Activated naive CD8-positive, alpha-beta T cell treated with anti-CD3 and anti-CD28 coated beads for 36 hours (primary cell): ENCODE measurements around the gene PRICKLE2. TPM values are rescaled to one million over a fixed set of nuclear protein-coding genes. Genes with fewer than 3 reads are reported as not detected.

Source experiments
- DNase-seq: peaks from one replicate; pipeline ENCODE4 v3.0.0; 2021
- H3K27ac Mint-ChIP-seq: one replicate; pipeline ENCODE4 v1.8.0; 2022; ENCODE audit warnings: mild to moderate bottlenecking, moderate library complexity, mixed read lengths
- H3K27me3 Mint-ChIP-seq: one replicate; pipeline ENCODE4 v1.8.0; 2022; ENCODE audit warnings: mild to moderate bottlenecking, mixed read lengths
- H3K36me3 Mint-ChIP-seq: one replicate; pipeline ENCODE4 v1.8.0; 2021; ENCODE audit warnings: mild to moderate bottlenecking, mixed read lengths
- H3K4me1 Mint-ChIP-seq: one replicate; pipeline ENCODE4 v1.8.0; 2021; ENCODE audit warnings: mixed read lengths
- H3K4me3 Mint-ChIP-seq: one replicate; pipeline ENCODE4 v1.8.0; 2022; ENCODE audit warnings: mild to moderate bottlenecking, moderate library complexity, mixed read lengths
- H3K9me3 Mint-ChIP-seq: one replicate; pipeline ENCODE4 v1.8.0; 2022; ENCODE audit warnings: mixed read lengths
- total RNA-seq, 2 experiments: library from RNA; stranded (reverse); gene quantifications; one replicate each; pipeline ENCODE4 v1.2.3, GENCODE V29; 2021

Gene PRICKLE2
- total RNA-seq, 2 experiments from 2014 or later = not detected

- no peaks in the 10 kb centered on the region for H3K9me3 Mint-ChIP-seq
- no peaks in the 10 kb centered on the region for H3K4me1 Mint-ChIP-seq
- no peak for DNase-seq
- no peak overlapping the region for H3K27ac Mint-ChIP-seq
- no peak overlapping the region for H3K4me3 Mint-ChIP-seq
- H3K27me3 Mint-ChIP-seq = peaks cover 35% of the 10 kb centered on the region
- H3K36me3 Mint-ChIP-seq = no peaks in the 10 kb centered on the region
These were observed 157.5 kb downstream of the PRICKLE2 start for GRCh38 chr3:64067506-64068346.

DNA sequence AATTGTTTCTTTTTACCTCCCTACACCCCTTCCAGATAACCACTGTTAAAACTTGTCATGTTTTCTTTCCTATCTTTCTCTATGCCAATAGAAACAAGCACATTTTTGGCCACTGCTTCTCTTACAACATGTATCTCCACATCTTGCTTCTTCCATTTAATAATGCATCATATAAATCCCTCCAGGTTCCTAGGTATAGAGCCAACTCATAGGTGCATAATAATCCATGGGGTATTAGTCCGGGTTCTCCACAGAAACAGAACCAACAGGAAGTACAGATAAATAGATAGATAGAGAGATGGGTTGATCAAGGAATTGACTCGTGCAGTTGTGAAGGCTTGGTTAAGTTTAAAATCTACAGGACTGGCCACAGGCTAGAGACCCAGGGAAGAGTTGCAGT is 160.5 kb downstream of the PRICKLE2 start:
- Mint-ChIP-seq H3K36me3 (no peaks in the 10 kb centered on the region), H3K9me3 (no peaks in the 10 kb centered on the region), H3K27me3 (peaks cover 18% of the 10 kb centered on the region), H3K4me1 (no peaks in the 10 kb centered on the region), H3K27ac (no peak overlapping the region), H3K4me3 (no peak overlapping the region)
- no peak for DNase-seq

- Mint-ChIP-seq H3K36me3 (no peaks in the 10 kb centered on the region), H3K27me3 (peaks cover 20% of the 10 kb centered on the region), H3K4me1 (no peaks in the 10 kb centered on the region), H3K9me3 (no peaks in the 10 kb centered on the region), H3K4me3 (no peak overlapping the region), H3K27ac (no peak overlapping the region)
- DNase-seq = no peak
These were observed 161.3 kb downstream of the PRICKLE2 start for GRCh38 chr3:64063983-64064438.

DNA sequence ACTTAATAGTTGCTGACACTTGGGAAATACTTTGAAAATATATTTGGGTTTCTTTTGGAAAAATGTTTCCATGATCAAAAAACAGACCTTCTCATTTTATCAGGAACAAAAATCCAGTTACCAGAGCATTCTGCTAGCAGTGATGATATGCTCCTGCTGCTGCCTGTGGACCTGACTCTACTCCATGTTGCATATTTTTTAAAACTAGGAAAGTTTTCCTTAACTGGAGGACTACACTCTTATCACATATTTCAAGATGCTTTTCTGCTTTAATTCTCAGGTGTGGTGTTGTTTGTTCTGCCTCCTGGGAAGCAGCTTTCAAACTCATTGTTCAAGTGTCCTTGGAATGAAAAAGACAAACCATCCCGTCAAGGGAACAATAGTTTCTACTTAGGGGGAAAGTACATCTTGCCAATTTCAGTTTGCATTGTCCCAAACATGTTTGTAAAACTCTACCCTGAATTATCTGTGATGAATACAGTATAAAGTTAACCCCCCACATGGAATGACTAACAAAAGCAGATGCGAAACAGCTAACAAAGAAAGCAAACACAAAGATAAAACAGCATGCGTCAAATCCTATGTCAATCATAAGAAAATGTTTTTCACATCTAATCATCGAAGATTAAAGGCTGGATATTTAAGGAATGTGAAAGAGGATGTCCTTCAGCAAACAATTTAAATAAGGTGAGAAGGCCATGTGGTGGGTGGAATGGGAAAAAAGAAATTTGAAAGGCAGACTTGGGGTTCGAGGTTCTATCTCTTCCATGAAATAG is 161.9 kb downstream of the PRICKLE2 start:
- Mint-ChIP-seq H3K9me3 (no peaks in the 10 kb centered on the region), H3K36me3 (no peaks in the 10 kb centered on the region), H3K27me3 (peaks cover 20% of the 10 kb centered on the region), H3K4me1 (no peaks in the 10 kb centered on the region), H3K4me3 (no peak overlapping the region), H3K27ac (no peak overlapping the region)
- DNase-seq = no peak

DNA sequence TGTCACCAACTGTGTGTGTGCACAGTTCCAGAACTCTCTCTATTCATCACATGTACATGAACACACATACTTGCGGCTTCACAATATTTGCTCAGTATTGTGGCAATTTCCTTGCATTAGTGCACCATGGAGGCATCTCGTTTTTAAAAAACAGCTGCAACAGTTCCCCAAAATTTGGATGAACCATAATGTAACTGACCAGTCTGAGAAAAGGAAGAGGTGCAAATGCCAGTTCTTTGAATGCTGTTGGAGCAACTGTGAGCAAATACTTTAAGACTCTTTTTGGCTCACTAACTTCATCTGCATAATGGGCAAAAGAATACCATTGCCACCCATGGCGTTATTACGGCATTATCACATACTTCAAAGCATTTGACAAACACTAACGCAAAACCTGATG is 163.6 kb downstream of the PRICKLE2 start:
- H3K9me3 Mint-ChIP-seq = no peaks in the 10 kb centered on the region
- no peak overlapping the region for H3K27ac Mint-ChIP-seq
- DNase-seq = no peak
- H3K4me3 Mint-ChIP-seq = no peak overlapping the region
- no peaks in the 10 kb centered on the region for H3K36me3 Mint-ChIP-seq
- peaks cover 29% of the 10 kb centered on the region for H3K27me3 Mint-ChIP-seq
- H3K4me1 Mint-ChIP-seq = no peaks in the 10 kb centered on the region

DNA sequence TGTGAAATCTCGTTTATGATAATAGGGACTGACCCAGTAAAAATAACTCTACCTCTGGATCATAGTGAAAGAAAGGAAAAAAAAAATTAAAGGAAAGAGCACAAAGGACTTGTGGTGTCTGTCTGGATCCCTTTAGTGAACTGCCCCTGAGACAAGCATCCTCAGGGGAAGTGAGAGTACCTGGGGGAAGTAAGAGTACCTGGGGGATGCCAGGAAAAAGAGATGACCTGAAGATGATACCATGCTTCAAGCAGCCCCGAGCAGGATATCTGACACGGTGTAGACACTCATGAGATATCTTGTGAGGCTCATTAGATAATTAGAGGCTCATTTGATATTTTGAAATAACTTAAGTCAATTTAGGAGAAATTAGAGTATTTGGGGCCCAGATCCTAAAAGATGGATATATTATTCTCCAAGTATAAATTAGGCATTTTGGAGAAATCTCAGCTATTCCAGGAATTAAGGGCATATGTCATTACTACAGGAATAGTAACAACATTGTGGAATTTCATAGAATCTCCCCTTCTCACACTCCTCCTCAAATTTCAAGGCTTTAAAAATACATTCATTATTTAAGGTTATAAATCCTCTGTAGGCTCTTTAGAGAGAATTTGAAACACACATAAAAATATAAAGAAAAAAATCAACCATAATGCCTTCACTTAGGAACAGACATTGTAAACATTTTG is 165.6 kb downstream of the PRICKLE2 start:
- Mint-ChIP-seq H3K4me3 (no peak overlapping the region), H3K9me3 (no peaks in the 10 kb centered on the region), H3K4me1 (no peaks in the 10 kb centered on the region), H3K36me3 (no peaks in the 10 kb centered on the region), H3K27me3 (peaks cover 36% of the 10 kb centered on the region), H3K27ac (no peak overlapping the region)
- no peak for DNase-seq

- DNase-seq = no peak
- no peaks in the 10 kb centered on the region for H3K4me1 Mint-ChIP-seq
- H3K4me3 Mint-ChIP-seq = no peak overlapping the region
- H3K9me3 Mint-ChIP-seq = no peaks in the 10 kb centered on the region
- H3K27ac Mint-ChIP-seq = no peak overlapping the region
- H3K36me3 Mint-ChIP-seq = no peaks in the 10 kb centered on the region
- H3K27me3 Mint-ChIP-seq = peaks cover 36% of the 10 kb centered on the region
These were observed 166.7 kb downstream of the PRICKLE2 start for GRCh38 chr3:64058566-64058965.

GRCh38 chr3:64057231-64057630 is 168.0 kb downstream of the PRICKLE2 start:
- H3K36me3 Mint-ChIP-seq = no peaks in the 10 kb centered on the region
- H3K4me3 Mint-ChIP-seq = no peak overlapping the region
- H3K4me1 Mint-ChIP-seq = no peaks in the 10 kb centered on the region
- no peak for DNase-seq
- H3K9me3 Mint-ChIP-seq = no peaks in the 10 kb centered on the region
- H3K27me3 Mint-ChIP-seq = peaks cover 33% of the 10 kb centered on the region
- no peak overlapping the region for H3K27ac Mint-ChIP-seq

DNA sequence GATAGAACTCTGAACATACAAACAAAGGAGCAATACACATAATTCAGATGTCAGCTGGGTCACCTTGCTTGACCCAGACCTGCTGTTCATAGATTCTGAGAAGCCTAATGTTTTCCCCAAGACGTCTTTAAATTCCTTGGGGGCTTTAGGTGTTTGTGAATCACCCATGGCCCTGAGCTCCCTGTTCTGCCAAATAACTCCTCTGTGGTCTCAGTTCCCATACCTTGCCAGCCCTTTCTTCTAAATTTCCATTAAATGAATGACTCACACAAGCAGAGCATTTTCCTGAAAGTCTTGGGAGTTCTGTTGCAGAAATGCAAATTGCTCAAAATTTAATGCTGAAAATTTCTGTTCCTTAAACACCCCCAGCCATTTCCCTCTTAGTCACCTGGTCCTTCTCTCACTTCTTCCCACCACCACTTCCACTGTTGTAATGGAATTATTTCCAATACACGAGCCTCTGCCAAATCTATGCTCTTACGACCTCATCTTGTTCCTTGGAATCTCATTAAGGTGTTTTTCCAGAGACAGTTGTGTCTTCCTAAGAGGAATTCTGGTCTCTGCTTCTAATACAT is 168.6 kb downstream of the PRICKLE2 start:
- no peak overlapping the region for H3K4me3 Mint-ChIP-seq
- no peaks in the 10 kb centered on the region for H3K9me3 Mint-ChIP-seq
- H3K4me1 Mint-ChIP-seq = no peaks in the 10 kb centered on the region
- no peak overlapping the region for H3K27ac Mint-ChIP-seq
- DNase-seq = no peak
- H3K27me3 Mint-ChIP-seq = peaks cover 33% of the 10 kb centered on the region
- no peaks in the 10 kb centered on the region for H3K36me3 Mint-ChIP-seq

- H3K27ac Mint-ChIP-seq = no peak overlapping the region
- H3K4me3 Mint-ChIP-seq = no peak overlapping the region
- H3K36me3 Mint-ChIP-seq = no peaks in the 10 kb centered on the region
- H3K9me3 Mint-ChIP-seq = no peaks in the 10 kb centered on the region
- H3K27me3 Mint-ChIP-seq = peaks cover 29% of the 10 kb centered on the region
- H3K4me1 Mint-ChIP-seq = no peaks in the 10 kb centered on the region
- DNase-seq = no peak
These were observed 170.2 kb downstream of the PRICKLE2 start for GRCh38 chr3:64055076-64055475.

GRCh38 chr3:64054488-64054887 is 170.8 kb downstream of the PRICKLE2 start:
- Mint-ChIP-seq H3K36me3 (no peaks in the 10 kb centered on the region), H3K4me1 (no peaks in the 10 kb centered on the region), H3K27me3 (peaks cover 32% of the 10 kb centered on the region), H3K27ac (no peak overlapping the region), H3K9me3 (no peaks in the 10 kb centered on the region), H3K4me3 (no peak overlapping the region)
- DNase-seq = no peak

DNA sequence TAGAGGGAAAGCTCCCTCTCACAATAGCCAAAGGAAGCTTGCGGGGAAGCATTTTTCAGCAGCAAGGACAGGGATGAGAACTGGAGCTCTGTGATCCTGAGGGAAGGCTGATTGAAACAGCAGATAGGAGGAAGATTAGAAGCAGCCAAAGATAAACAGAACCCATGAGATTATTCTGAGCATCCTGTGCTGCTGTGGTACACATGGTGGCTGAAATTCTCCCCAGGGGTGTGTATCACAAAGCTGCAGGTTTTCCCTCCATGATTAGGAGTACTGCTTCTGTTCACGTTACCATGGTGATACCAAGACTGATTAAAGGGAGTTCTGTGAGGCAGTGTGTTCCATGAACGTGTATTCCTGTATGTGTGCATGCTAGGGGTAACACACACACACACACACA is 171.7 kb downstream of the PRICKLE2 start:
- Mint-ChIP-seq H3K27ac (no peak overlapping the region), H3K27me3 (peaks cover 26% of the 10 kb centered on the region), H3K4me3 (no peak overlapping the region), H3K9me3 (no peaks in the 10 kb centered on the region), H3K36me3 (no peaks in the 10 kb centered on the region), H3K4me1 (peaks cover 5% of the 10 kb centered on the region)
- DNase-seq = no peak

GRCh38 chr3:64053117-64053516 is 172.1 kb downstream of the PRICKLE2 start:
- DNase-seq = no peak
- no peaks in the 10 kb centered on the region for H3K36me3 Mint-ChIP-seq
- no peaks in the 10 kb centered on the region for H3K9me3 Mint-ChIP-seq
- no peak overlapping the region for H3K4me3 Mint-ChIP-seq
- H3K27me3 Mint-ChIP-seq = peaks cover 21% of the 10 kb centered on the region
- no peak overlapping the region for H3K27ac Mint-ChIP-seq
- peaks cover 6% of the 10 kb centered on the region for H3K4me1 Mint-ChIP-seq

GRCh38 chr3:64049832-64050231 is 175.4 kb downstream of the PRICKLE2 start:
- H3K4me3 Mint-ChIP-seq = no peak overlapping the region
- no peak for DNase-seq
- H3K36me3 Mint-ChIP-seq = no peaks in the 10 kb centered on the region
- peaks cover 23% of the 10 kb centered on the region for H3K27me3 Mint-ChIP-seq
- H3K4me1 Mint-ChIP-seq = peaks cover 6% of the 10 kb centered on the region
- H3K27ac Mint-ChIP-seq = no peak overlapping the region
- H3K9me3 Mint-ChIP-seq = no peaks in the 10 kb centered on the region

GRCh38 chr3:64049136-64049535 is 176.1 kb downstream of the PRICKLE2 start:
- Mint-ChIP-seq H3K27me3 (peaks cover 29% of the 10 kb centered on the region), H3K4me3 (no peak overlapping the region), H3K4me1 (peaks cover 6% of the 10 kb centered on the region), H3K27ac (no peak overlapping the region), H3K9me3 (no peaks in the 10 kb centered on the region), H3K36me3 (no peaks in the 10 kb centered on the region)
- DNase-seq = no peak
